Loucy (cell line): Measurements from ENCODE around the gene PFKL.

ENCODE experiments used
- H2AFZ ChIP-seq: fragments of 200-600 bp; sonication (generic); 2 replicates; pipeline ENCODE4 v1.6.0; 2016; ENCODE audit warnings: antibody characterized with exemption, mild to moderate bottlenecking, low read length, moderate library complexity
- H3F3A ChIP-seq: fragments of 200-600 bp; 2 replicates; pipeline ENCODE4 v1.6.0; 2016; ENCODE audit warnings: antibody characterized with exemption, low read depth, mild to moderate bottlenecking
- H3K27me3 ChIP-seq: fragments of 200-600 bp; sonication (generic); 2 replicates; pipeline ENCODE4 v1.6.1; 2014; ENCODE audit warnings: low read length, mild to moderate bottlenecking; ENCODE audit not compliant: insufficient read depth, poor library complexity, severe bottlenecking
- H3K36me3 ChIP-seq: fragments of 200-600 bp; sonication (generic); 2 replicates; pipeline ENCODE4 v1.6.1; 2016; ENCODE audit warnings: low read length; ENCODE audit not compliant: insufficient read depth
- H3K4me1 ChIP-seq: fragments of 200-600 bp; sonication (generic); 2 replicates; pipeline ENCODE4 v1.5.1; 2014; ENCODE audit warnings: low read length, mild to moderate bottlenecking; ENCODE audit not compliant: insufficient read depth, poor library complexity, severe bottlenecking
- H3K4me2 ChIP-seq: fragments of 200-600 bp; sonication (generic); 2 replicates; pipeline ENCODE4 v1.6.0; 2014; ENCODE audit warnings: antibody characterized with exemption, low read length, low read depth, mild to moderate bottlenecking; ENCODE audit not compliant: poor library complexity, severe bottlenecking
- H3K4me3 ChIP-seq: fragments of 200-600 bp; sonication (generic); 2 replicates; pipeline ENCODE4 v1.5.1; 2014; ENCODE audit warnings: low read length, mild to moderate bottlenecking, mixed read lengths; ENCODE audit not compliant: poor library complexity, severe bottlenecking
- H3K79me2 ChIP-seq: fragments of 200-600 bp; sonication (generic); 2 replicates; pipeline ENCODE4 v1.6.1; 2014; ENCODE audit warnings: low read length; ENCODE audit not compliant: insufficient read depth
- H3K9ac ChIP-seq: fragments of 200-600 bp; sonication (generic); 2 replicates; pipeline ENCODE4 v1.6.0; 2014; ENCODE audit warnings: mild to moderate bottlenecking, low read depth, low read length, moderate library complexity; ENCODE audit not compliant: poor library complexity, severe bottlenecking
- H3K9me2 ChIP-seq: fragments of 200-600 bp; sonication (generic); replicated peaks from 2 replicates; pipeline ENCODE4 v1.6.1; 2016; ENCODE audit warnings: low read depth, low read length, mixed read lengths
- H3K9me3 ChIP-seq: fragments of 200-600 bp; sonication (generic); 2 replicates; pipeline ENCODE4 v1.6.1; 2014; ENCODE audit warnings: mild to moderate bottlenecking, antibody characterized with exemption, low read length, low read depth; ENCODE audit not compliant: insufficient read depth
- H4K20me1 ChIP-seq: fragments of 200-600 bp; sonication (generic); 2 replicates; pipeline ENCODE4 v1.6.0; 2014; ENCODE audit warnings: antibody characterized with exemption, low read length, mild to moderate bottlenecking; ENCODE audit not compliant: insufficient read depth, poor library complexity, severe bottlenecking
- EZH2phosphoT487 ChIP-seq: fragments of 200-600 bp; IDR thresholded peaks from 2 replicates; pipeline ENCODE4 v1.6.1; 2018; ENCODE audit warnings: antibody characterized with exemption, mild to moderate bottlenecking, moderate library complexity, borderline replicate concordance
- TF ChIP-seq, protein P1 (sequence below): fragments of 200-600 bp; sonication (generic); conservative IDR thresholded peaks from 2 replicates; pipeline ENCODE4 v1.5.1; 2014; ENCODE audit warnings: mild to moderate bottlenecking, antibody characterized with exemption, low read length

PFKL gene

DNA sequence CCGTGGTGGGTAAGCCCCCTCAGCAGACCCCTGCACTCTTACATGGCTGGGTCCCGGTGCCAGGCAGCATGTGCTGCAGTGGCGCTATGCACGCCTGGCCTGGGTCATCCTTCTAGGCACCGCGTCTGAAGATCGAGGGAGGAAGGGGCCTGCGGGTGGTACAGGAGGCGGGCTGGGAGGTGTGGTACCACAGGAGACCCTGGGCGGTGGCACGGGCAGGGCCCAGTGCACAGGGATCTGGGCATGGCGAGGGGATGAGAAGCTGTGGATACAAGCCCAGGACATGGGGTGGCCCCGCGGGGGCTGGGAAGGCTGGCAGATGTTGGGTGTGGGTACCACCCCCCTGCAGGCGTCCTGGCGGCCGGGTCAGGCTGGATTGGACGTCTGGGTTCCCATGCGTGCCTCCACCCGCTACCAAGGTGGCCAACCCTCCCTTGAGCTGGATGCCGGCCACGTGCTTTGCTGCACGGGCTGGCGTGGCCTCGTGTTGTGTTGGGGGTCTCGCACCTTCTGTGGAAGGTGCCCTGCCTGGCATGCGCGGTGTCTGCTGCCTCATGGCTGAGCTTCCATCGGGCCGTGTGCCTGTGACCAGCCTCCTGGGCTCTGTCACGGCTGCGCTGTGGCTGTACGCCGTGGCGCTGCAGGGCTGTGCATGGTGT lies 19.7 kb downstream of the PFKL start:
- H3F3A ChIP-seq, result no peaks in the 10 kb centered on the region
- H3K9me2 ChIP-seq, result no peaks in the 10 kb centered on the region
- no peak overlapping the region for H3K4me3 ChIP-seq
- TF ChIP-seq, protein P1, sequence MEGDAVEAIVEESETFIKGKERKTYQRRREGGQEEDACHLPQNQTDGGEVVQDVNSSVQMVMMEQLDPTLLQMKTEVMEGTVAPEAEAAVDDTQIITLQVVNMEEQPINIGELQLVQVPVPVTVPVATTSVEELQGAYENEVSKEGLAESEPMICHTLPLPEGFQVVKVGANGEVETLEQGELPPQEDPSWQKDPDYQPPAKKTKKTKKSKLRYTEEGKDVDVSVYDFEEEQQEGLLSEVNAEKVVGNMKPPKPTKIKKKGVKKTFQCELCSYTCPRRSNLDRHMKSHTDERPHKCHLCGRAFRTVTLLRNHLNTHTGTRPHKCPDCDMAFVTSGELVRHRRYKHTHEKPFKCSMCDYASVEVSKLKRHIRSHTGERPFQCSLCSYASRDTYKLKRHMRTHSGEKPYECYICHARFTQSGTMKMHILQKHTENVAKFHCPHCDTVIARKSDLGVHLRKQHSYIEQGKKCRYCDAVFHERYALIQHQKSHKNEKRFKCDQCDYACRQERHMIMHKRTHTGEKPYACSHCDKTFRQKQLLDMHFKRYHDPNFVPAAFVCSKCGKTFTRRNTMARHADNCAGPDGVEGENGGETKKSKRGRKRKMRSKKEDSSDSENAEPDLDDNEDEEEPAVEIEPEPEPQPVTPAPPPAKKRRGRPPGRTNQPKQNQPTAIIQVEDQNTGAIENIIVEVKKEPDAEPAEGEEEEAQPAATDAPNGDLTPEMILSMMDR, result no peak
- TF ChIP-seq EZH2phosphoT487, result no peak
- H3K4me1 ChIP-seq, result no peaks in the 10 kb centered on the region
- H3K9ac ChIP-seq, result no peak overlapping the region
- H3K36me3 ChIP-seq, result peaks cover 48% of the 10 kb centered on the region; the same call in 1 of the 2 replicates
- H3K79me2 ChIP-seq, result no peaks in the 10 kb centered on the region
- no peak overlapping the region for H2AFZ ChIP-seq
- no peaks in the 10 kb centered on the region for H4K20me1 ChIP-seq
- no peak overlapping the region for H3K4me2 ChIP-seq
- no peaks in the 10 kb centered on the region for H3K27me3 ChIP-seq
- H3K9me3 ChIP-seq, result no peaks in the 10 kb centered on the region

DNA sequence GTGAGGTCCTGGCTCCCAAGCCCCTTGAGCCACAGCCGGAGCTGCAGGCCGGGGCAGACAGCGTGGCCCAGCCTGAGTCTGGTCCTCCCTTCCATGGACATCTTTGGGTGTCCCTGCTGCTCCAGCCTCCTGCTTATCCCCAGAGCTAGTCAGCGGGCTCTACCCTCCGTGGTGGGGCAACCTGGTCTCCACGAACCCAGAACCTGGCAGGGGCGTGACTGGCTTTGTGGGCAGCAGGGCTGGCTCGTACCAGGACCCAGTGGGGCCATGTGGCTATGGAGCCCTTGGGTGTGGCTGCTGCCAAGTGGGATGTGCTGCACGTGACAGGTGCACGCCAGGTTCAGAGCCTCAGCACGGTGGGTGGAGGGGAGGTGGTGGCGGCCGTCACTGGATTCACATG lies 21.0 kb downstream of the PFKL start:
- H3K4me1 ChIP-seq, result no peaks in the 10 kb centered on the region
- H2AFZ ChIP-seq, result no peak overlapping the region
- no peaks in the 10 kb centered on the region for H3K9me2 ChIP-seq
- no peak overlapping the region for H3K4me3 ChIP-seq
- H3K36me3 ChIP-seq, result peaks cover 51% of the 10 kb centered on the region; the same call in 1 of the 2 replicates
- no peaks in the 10 kb centered on the region for H3K79me2 ChIP-seq
- H3K9me3 ChIP-seq, result no peaks in the 10 kb centered on the region
- H3K27me3 ChIP-seq, result no peaks in the 10 kb centered on the region
- no peak for TF ChIP-seq EZH2phosphoT487
- TF ChIP-seq, protein P1, result no peak
- no peaks in the 10 kb centered on the region for H4K20me1 ChIP-seq
- no peak overlapping the region for H3K4me2 ChIP-seq
- H3F3A ChIP-seq, result no peaks in the 10 kb centered on the region
- H3K9ac ChIP-seq, result no peak overlapping the region

GRCh38 chr21:44321846-44322450 lies 22.1 kb downstream of the PFKL start:
- H3K79me2 ChIP-seq, result no peaks in the 10 kb centered on the region
- peaks cover 45% of the 10 kb centered on the region; the same call in 1 of the 2 replicates for H3K36me3 ChIP-seq
- no peak overlapping the region for H3K9ac ChIP-seq
- no peaks in the 10 kb centered on the region for H4K20me1 ChIP-seq
- no peaks in the 10 kb centered on the region for H3K9me3 ChIP-seq
- no peaks in the 10 kb centered on the region for H3K9me2 ChIP-seq
- no peak overlapping the region for H3K4me2 ChIP-seq
- H3K4me3 ChIP-seq, result no peak overlapping the region
- no peak overlapping the region for H2AFZ ChIP-seq
- H3F3A ChIP-seq, result no peaks in the 10 kb centered on the region
- H3K27me3 ChIP-seq, result no peaks in the 10 kb centered on the region
- H3K4me1 ChIP-seq, result no peaks in the 10 kb centered on the region
- TF ChIP-seq EZH2phosphoT487, result no peak
- TF ChIP-seq, protein P1, result no peak
